ENCODE data around the gene VPS16.

- TF ChIP-seq CTCF (IDR thresholded peaks at IDR 0.05; ENCODE audit: insufficient read depth, low read length, poor library complexity, severe bottlenecking) (no peak), EZH2phosphoT487 (conservative IDR thresholded peaks at IDR 0.05; ENCODE audit: low read length) (no peak)
Measured at GRCh38 chr20:2839732-2840137, 810 bp upstream of the VPS16 start.

Measured in SU-DHL-6 (cell line).